ENCODE measurements around the gene CD99. TPM values are rescaled to one million over a fixed set of nuclear protein-coding genes. Genes with fewer than 3 reads are reported as not detected.

CD99 gene
- total and polyA plus RNA-seq, 9 of the 15 experiments (the other 6 are each of a cell fraction or from before 2014, with no cell fraction given), result 5.0 to 55.3 (median 34.5) TPM

GRCh38 chrX:2697741-2698299 is 6.7 kb downstream of the CD99 start:
- FAIRE-seq, result no peak
- Histone ChIP-seq H3K27me3 (ENCODE audit: control insufficient read depth in 2 of 2, insufficient read depth in 2 of 2, low read length in 2 of 2) (no peaks in the 10 kb centered on the region), H3K9me1 (ENCODE audit: control insufficient read depth, insufficient read depth, low read length) (no peaks in the 10 kb centered on the region), H4K20me1 (replicated peaks; ENCODE audit: control insufficient read depth, insufficient read depth, low read length) (no peaks in the 10 kb centered on the region), H3K27ac (ENCODE audit: extremely low read depth, low read depth, low read length) (no peak overlapping the region), H3K9ac (ENCODE audit: insufficient read depth in 1 of 2, low read depth in 2 of 2, low read length in 2 of 2) (no peak overlapping the region), H3K4me3 (no peak overlapping the region), H3K4me2 (ENCODE audit: insufficient read depth, low read length) (no peak overlapping the region), H3K79me2 (ENCODE audit: control insufficient read depth, insufficient read depth, low read length) (no peaks in the 10 kb centered on the region; the same call in 1 of the 3 replicates), H3K4me1 (replicated peaks in 1 of 2; ENCODE audit: control insufficient read depth in 2 of 2, insufficient read depth in 2 of 2, low read length in 2 of 2) (peaks cover 4 to 9% of the 10 kb centered on the region in 2 experiments; a peak in 4 of 5 replicates), H3K36me3 (ENCODE audit: control insufficient read depth, insufficient read depth, low read length) (no peaks in the 10 kb centered on the region), H2AFZ (ENCODE audit: low read depth, low read length) (no peak overlapping the region), H3K9me3 (replicated peaks; ENCODE audit: control insufficient read depth, insufficient read depth, low read depth, low read length) (no peaks in the 10 kb centered on the region)
- DNase-seq (ENCODE audit: extremely low read depth in 1 of 4, low spot score in 3 of 4), result no peak
- 61% methylated on average over 6 of the region's 9 CpGs for WGBS (ENCODE audit: insufficient coverage, low coverage, missing lambda C conversion rate)
- intact Hi-C loops (cut with micrococcal nuclease), result no loop called here
- CTCF ChIA-PET (ENCODE audit: low intra/inter-chr PET ratio), result no interaction called here
- ATAC-seq, result no peak
- in situ Hi-C loops (cut with MboI), result no loop called here
- no TSS peak for BruUV-seq (replicated peaks)
- POLR2A ChIA-PET, result no interaction called here
- TF ChIP-seq PBX2 (CRISPR knock-in tag; IDR thresholded peaks at IDR 0.05; ENCODE audit: low read depth), result no peak
- 0 out of 2 replicates have a peak, but pooled peaks have one; percentile 7 for TF ChIP-seq PBX2 (tag; conservative IDR thresholded peaks at IDR 0.05; ENCODE audit: low read depth)
- TF ChIP-seq, protein P1, sequence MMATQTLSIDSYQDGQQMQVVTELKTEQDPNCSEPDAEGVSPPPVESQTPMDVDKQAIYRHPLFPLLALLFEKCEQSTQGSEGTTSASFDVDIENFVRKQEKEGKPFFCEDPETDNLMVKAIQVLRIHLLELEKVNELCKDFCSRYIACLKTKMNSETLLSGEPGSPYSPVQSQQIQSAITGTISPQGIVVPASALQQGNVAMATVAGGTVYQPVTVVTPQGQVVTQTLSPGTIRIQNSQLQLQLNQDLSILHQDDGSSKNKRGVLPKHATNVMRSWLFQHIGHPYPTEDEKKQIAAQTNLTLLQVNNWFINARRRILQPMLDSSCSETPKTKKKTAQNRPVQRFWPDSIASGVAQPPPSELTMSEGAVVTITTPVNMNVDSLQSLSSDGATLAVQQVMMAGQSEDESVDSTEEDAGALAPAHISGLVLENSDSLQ (IDR thresholded peaks at IDR 0.05), result peak; percentile 68
- TF ChIP-seq FOXK2 (conservative IDR thresholded peaks at IDR 0.05 in 1 of 2, IDR thresholded peaks at IDR 0.05 in 1 of 2; ENCODE audit: low read depth in 2 of 2), result no peak
